ENCODE data around the gene ULBP2. TPM values are rescaled to one million over a fixed set of nuclear protein-coding genes. Genes with fewer than 3 reads are reported as not detected.
"Not testable (repeated sequence)": the region's sequence is repeated elsewhere in the genome, so short reads cannot be mapped to it uniquely, and the experiment has no call there.

ULBP2 gene
- total RNA-seq, 1 donor: 2.5 TPM

DNA sequence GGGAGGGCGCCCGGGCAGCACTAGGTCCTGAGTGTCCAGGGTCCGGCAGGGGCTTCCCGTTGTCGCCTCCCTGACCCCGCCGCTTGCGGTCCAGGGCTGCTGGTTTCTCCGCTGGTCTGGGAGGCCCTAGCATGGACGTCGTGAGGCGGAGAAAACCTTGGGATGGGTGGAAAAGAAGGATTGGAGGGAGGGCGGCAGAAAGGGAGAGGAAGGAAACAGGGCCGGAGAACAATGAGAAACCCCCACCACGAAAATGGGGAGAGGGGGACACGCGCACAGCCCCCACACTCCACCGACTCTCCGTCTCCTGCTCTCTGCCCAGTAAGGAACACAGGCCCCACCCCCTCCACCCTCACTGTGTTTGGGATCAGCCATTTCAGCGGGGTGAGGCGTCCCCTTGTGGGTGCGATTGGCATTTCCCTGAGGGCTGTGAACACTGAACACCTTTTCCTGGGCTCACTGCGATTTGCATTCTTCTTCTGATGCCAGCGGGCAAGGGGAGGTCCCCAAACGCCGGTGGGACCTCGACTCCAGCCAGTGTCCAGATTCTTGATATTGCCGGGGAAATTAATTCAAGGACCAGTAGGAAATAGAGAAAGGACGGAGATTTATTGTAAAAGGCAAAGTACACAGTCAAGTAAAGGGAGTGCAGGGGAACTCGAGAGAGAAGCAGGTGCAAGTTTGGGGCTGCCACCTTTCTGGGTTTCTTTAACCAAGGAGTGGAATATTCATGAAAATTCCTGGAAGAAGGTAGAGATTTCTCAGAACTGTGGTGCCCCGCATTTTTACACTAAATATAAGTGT lies 15.6 kb upstream of the ULBP2 start:
- H3K27ac ChIP-seq (ENCODE audit: low read depth, low read length): peak overlapping the region; percentile 58
- DNase-seq (ENCODE audit: insufficient read length, low spot score, missing footprints): peak; percentile 71
- peak overlapping the region; percentile 95 for H3K4me2 ChIP-seq (ENCODE audit: insufficient read depth, low read length)
- H2AFZ ChIP-seq (ENCODE audit: low read length): peak overlapping the region; percentile 94
- peaks cover 22% of the 10 kb centered on the region for H3K27me3 ChIP-seq (ENCODE audit: insufficient read depth, low read length)
- H3K79me2 ChIP-seq (ENCODE audit: insufficient read depth, low read length): no peaks in the 10 kb centered on the region
- TF ChIP-seq CTCF (IDR thresholded peaks at IDR 0.05; ENCODE audit: extremely low read depth, low read depth, low read length): peak; percentile 89
- H3K4me3 ChIP-seq (ENCODE audit: insufficient read depth, low read length): peak overlapping the region; percentile 78
- peaks cover 7% of the 10 kb centered on the region for H3K4me1 ChIP-seq (ENCODE audit: insufficient read depth, low read length)
- no peaks in the 10 kb centered on the region for H4K20me1 ChIP-seq (ENCODE audit: insufficient read depth, low read length)
- H3K36me3 ChIP-seq (ENCODE audit: insufficient read depth, low read length): no peaks in the 10 kb centered on the region
- no peaks in the 10 kb centered on the region for H3K9me3 ChIP-seq (ENCODE audit: low read depth, low read length)

DNA sequence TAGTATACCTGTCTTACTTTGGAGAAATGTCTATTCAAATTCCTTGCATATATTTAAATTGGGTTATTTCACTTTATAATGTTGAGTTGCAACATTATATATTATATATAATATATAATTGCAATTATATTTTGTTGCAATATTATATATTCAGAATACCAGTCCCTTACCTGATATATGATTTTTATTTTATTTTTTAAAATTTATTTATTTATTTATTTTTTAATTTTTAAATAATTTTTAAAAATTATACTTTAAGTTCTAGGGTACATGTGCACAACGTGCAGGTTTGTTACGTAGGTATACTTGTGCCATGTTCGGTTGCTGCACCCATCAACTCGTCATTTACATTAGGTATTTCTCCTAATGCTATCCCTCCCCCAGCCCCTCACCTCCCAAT lies 14.8 kb upstream of the ULBP2 start:
- H2AFZ ChIP-seq (ENCODE audit: low read length); H3K79me2 ChIP-seq (ENCODE audit: insufficient read depth, low read length); H3K4me3 ChIP-seq (ENCODE audit: insufficient read depth, low read length); H4K20me1 ChIP-seq (ENCODE audit: insufficient read depth, low read length); DNase-seq (ENCODE audit: insufficient read length, low spot score, missing footprints); H3K27ac ChIP-seq (ENCODE audit: low read depth, low read length); H3K9me3 ChIP-seq (ENCODE audit: low read depth, low read length); H3K4me2 ChIP-seq (ENCODE audit: insufficient read depth, low read length); H3K36me3 ChIP-seq (ENCODE audit: insufficient read depth, low read length); H3K4me1 ChIP-seq (ENCODE audit: insufficient read depth, low read length): not testable (repeated sequence)
- H3K27me3 ChIP-seq (ENCODE audit: insufficient read depth, low read length): peaks cover 26% of the 10 kb centered on the region

- Histone ChIP-seq H3K27me3 (ENCODE audit: insufficient read depth, low read length) (peaks cover 32% of the 10 kb centered on the region), H3K4me3 (ENCODE audit: insufficient read depth, low read length) (no peak overlapping the region), H4K20me1 (ENCODE audit: insufficient read depth, low read length) (no peaks in the 10 kb centered on the region), H3K27ac (ENCODE audit: low read depth, low read length) (no peak overlapping the region), H3K9me3 (ENCODE audit: low read depth, low read length) (no peaks in the 10 kb centered on the region), H2AFZ (ENCODE audit: low read length) (no peak overlapping the region), H3K4me1 (ENCODE audit: insufficient read depth, low read length) (peaks cover 5% of the 10 kb centered on the region), H3K79me2 (ENCODE audit: insufficient read depth, low read length) (no peaks in the 10 kb centered on the region), H3K36me3 (ENCODE audit: insufficient read depth, low read length) (no peaks in the 10 kb centered on the region), H3K4me2 (ENCODE audit: insufficient read depth, low read length) (no peak overlapping the region)
- DNase-seq (ENCODE audit: insufficient read length, low spot score, missing footprints): no peak
- peak; percentile 57 for TF ChIP-seq CTCF (IDR thresholded peaks at IDR 0.05; ENCODE audit: extremely low read depth, low read depth, low read length)
Observed at GRCh38 chr6:149929422-149929821, 12.4 kb upstream of the ULBP2 start.

GRCh38 chr6:149931501-149931900 lies 10.3 kb upstream of the ULBP2 start:
- Histone ChIP-seq H3K79me2 (ENCODE audit: insufficient read depth, low read length) (no peaks in the 10 kb centered on the region), H3K4me2 (ENCODE audit: insufficient read depth, low read length) (no peak overlapping the region), H3K9me3 (ENCODE audit: low read depth, low read length) (no peaks in the 10 kb centered on the region), H3K27me3 (ENCODE audit: insufficient read depth, low read length) (peaks cover 46% of the 10 kb centered on the region), H4K20me1 (ENCODE audit: insufficient read depth, low read length) (no peaks in the 10 kb centered on the region), H3K4me3 (ENCODE audit: insufficient read depth, low read length) (no peak overlapping the region), H2AFZ (ENCODE audit: low read length) (no peak overlapping the region), H3K36me3 (ENCODE audit: insufficient read depth, low read length) (no peaks in the 10 kb centered on the region), H3K27ac (ENCODE audit: low read depth, low read length) (no peak overlapping the region), H3K4me1 (ENCODE audit: insufficient read depth, low read length) (no peaks in the 10 kb centered on the region)
- TF ChIP-seq CTCF (IDR thresholded peaks at IDR 0.05; ENCODE audit: extremely low read depth, low read depth, low read length): no peak
- no peak for DNase-seq (ENCODE audit: insufficient read length, low spot score, missing footprints)
